H7 (cell line): ENCODE results near the gene TMEM163. TPM values are rescaled to one million over a fixed set of nuclear protein-coding genes. Genes with fewer than 3 reads are reported as not detected.
"Not testable (repeated sequence)": the region's sequence is repeated elsewhere in the genome, so short reads cannot be mapped to it uniquely, and the experiment has no call there.

Experiments
- DNase-seq: peaks from one replicate; pipeline ENCODE4 v3.0.0; 2012
- H3K27me3 ChIP-seq: 2 replicates; pipeline ENCODE4 v1.6.0; 2011; ENCODE audit warnings: mild to moderate bottlenecking, low read length; ENCODE audit not compliant: control insufficient read depth, insufficient read depth
- H3K36me3 ChIP-seq: replicated peaks from 2 replicates; pipeline ENCODE4 v1.5.1; 2011; ENCODE audit warnings: low read length; ENCODE audit not compliant: control insufficient read depth, insufficient read depth
- H3K4me3 ChIP-seq: 2 replicates; pipeline ENCODE4 v1.5.1; 2011; ENCODE audit warnings: low read depth, mild to moderate bottlenecking, control low read depth, low read length, moderate library complexity; ENCODE audit not compliant: insufficient read depth
- total RNA-seq: library from RNA; depleted of rRNA; stranded (reverse); fragments of >200 nt; shearing (Covaris generic); gene quantifications from 2 replicates; pipeline ENCODE4 v1.2.3, GENCODE V29; 2014

The TMEM163 gene
- total RNA-seq, 1 experiment from 2014 or later = 0.14 TPM

DNA sequence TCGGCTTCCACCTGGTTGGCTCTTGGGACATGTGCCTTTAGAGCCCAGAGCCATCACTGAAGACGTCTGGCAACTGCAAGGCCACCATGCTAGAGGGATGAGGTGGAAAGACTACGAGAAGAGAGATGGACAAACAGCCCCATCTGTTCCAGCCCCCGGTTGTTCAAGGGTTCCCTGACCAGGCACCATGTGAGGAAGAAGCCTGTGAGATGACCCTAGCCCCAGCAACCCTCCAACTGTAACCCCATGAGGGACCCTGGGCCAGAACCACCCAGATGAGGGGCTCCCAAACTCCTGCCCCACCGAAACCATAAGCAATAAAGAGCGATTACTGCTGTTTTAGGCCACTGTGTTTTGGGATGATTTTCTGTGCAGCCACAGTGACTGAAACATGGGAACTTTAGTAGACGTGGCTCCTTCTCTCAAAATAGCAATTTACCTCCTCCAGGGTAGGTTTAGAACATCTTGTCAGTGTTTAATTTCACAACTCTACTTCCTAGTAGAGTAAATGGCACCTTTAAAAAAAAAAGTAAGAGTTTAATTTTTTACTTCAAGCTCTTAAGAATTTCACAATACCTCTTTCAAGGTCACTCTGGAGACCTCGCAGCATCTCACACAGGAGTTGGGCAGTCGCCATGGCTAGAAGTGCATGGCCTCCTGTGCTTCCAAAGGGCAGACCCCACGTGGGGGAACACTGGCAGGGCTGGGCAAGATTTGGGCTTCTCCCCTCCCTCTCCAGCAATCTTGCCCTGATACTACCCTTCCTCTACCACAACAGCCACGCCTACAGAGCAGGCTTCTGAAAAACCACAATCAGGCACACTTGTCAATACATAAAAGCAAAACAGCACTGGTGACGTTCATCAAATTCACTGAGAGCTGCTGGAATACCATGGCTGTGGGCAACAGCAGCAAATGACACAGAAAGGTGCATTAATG, 48.8 kb downstream of the TMEM163 start:
- no peak overlapping the region for H3K4me3 ChIP-seq
- no peaks in the 10 kb centered on the region for H3K36me3 ChIP-seq
- H3K27me3 ChIP-seq = no peaks in the 10 kb centered on the region; the same call in 1 of the 2 replicates
- no peak for DNase-seq

DNA sequence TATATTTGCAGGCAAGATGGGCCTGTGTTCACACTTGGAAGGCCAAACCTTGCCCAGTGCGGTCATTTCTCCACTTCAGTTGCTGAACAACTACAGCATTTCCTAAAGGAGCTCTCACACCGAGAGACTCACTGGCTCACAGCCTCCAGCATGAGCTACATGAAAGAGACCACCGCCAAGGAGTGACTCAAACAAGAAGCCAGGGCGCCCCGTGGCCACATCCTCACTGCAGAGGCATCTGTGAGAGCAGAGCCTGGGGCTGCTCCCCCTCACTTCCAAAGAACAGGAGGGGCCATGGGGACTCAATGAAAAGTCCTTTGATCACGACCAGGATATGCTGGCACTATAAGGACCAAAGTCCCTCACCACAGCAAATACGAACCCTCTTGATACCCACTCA, 50.0 kb downstream of the TMEM163 start:
- no peaks in the 10 kb centered on the region for H3K36me3 ChIP-seq
- DNase-seq = no peak
- H3K27me3 ChIP-seq = no peaks in the 10 kb centered on the region; the same call in 1 of the 2 replicates
- H3K4me3 ChIP-seq = no peak overlapping the region

DNA sequence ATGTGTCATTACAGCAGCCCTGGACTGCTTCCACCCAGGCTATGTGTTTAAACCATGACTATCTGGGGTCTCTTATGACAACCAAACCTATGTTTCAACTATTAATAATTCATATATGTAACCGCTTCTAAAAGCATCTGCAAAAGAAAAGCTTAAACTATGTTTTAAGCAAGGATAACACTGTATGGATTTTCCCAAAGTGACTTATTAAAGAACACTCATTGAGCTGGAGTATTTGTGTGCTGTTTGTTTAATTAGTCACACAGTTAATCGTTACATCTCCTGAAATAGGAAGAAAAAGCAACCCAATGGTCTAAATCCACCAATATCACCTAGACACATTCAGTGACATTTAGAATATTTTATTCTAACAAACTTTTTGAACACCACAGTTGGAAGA, 51.3 kb downstream of the TMEM163 start:
- no peak for DNase-seq
- Histone ChIP-seq H3K4me3 (no peak overlapping the region), H3K36me3 (no peaks in the 10 kb centered on the region), H3K27me3 (no peaks in the 10 kb centered on the region; the same call in 1 of the 2 replicates)

DNA sequence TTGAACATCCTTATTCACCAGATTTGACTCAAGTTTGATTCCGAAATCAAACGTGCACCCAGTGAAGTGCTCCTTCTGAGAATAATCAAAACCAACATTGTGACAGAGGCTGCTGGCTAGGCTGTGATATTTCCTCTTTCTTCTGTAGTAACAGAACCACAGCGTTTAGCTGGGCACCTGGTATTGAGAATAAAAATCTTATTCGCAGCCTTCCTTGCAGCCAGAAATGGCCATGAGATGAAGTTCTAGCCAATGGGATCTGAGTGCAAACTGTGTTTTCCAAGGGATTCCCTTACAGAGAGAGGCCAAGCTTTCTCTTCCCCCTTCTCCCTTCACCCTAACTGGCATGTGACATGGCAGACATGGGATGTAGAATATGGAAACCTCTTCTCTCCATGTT, 51.7 kb downstream of the TMEM163 start:
- no peak overlapping the region for H3K4me3 ChIP-seq
- DNase-seq = no peak
- no peaks in the 10 kb centered on the region for H3K36me3 ChIP-seq
- H3K27me3 ChIP-seq = no peaks in the 10 kb centered on the region; the same call in 1 of the 2 replicates

DNA sequence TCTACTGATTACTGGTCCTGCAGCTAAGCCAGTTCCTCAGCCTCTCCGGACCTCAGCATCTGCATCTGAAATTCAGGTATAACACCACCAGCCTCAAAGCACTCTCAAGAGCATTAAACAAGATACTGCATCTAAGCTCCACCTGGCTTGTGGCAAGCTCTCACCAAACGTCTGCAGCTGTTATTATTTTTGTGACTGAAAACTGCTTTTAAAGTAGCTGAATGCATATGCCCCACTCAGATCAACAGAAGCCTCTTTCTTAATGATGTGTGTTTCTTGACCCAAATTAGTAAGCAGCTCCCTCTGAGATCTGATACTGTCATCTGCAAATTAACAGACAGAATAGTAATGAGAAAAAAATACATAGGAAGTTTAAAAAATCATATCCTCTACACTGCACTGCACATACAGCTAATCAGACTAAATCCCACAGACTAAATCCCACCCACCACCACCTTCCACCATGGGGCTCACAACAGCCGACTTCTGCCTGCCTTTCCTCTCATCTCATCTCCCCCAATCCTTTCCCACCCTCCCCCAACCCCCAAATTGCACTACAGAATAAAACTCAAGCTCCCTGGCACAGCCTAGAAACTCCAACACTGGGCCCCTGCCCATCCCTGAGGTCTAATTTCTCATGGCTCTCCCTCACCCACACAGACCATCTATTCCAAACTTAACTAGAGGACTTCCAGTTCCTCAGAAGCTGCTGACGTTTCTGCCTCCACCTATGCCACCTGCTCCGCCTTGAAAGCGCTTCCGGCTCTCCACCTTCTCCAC, 52.9 kb downstream of the TMEM163 start:
- H3K27me3 ChIP-seq = no peaks in the 10 kb centered on the region; the same call in 1 of the 2 replicates
- H3K36me3 ChIP-seq = no peaks in the 10 kb centered on the region
- no peak for DNase-seq
- H3K4me3 ChIP-seq = no peak overlapping the region

DNA sequence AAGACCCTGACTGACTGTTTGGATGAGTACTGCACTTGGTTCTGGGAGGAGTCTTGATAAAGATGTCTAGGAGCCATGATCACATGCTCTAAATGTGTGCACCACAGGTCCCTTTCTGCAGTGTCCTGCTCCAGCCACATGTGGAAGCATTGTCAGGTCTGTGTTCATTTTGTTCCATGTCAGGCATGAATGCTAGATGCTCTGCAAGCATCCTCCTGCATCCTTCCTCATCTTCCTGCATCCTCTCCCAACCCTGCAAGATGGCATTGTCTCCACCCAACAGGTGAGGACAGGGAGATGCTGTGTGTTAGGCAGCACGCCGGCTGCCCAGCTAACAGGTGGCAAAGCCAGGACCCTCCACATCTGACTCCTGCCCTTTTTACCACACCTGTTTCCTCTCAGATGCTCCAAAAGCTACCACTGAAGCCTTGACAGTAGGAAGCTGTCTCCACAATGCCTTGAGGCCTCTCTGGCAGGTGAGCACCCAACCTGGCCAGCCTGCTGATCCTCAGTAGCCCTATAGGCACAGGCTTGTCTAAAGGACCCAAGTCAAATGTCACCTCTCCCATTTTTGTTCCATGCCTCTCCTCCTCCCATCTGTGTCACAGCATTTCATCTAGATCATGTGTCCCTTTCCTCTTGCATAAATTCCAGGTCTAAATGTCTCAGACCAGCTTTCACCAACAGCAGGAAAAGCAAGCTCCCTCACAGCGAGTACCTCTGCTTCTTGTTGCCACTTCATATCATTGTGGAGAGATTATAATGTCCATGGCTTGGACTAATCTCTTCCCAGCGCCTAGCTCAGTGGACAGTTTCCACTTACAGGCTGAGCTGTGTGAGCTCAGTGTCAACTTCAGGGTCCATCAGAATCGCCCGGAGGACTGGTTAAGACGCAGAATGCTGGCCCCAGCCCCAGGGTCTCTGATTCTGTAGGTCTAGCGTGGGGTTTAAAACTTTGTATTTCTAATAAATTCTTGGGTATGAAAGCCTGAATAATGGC, 55.0 kb downstream of the TMEM163 start:
- H3K27me3 ChIP-seq = no peaks in the 10 kb centered on the region; the same call in 1 of the 2 replicates
- DNase-seq = no peak
- no peak overlapping the region for H3K4me3 ChIP-seq
- no peaks in the 10 kb centered on the region for H3K36me3 ChIP-seq

DNA sequence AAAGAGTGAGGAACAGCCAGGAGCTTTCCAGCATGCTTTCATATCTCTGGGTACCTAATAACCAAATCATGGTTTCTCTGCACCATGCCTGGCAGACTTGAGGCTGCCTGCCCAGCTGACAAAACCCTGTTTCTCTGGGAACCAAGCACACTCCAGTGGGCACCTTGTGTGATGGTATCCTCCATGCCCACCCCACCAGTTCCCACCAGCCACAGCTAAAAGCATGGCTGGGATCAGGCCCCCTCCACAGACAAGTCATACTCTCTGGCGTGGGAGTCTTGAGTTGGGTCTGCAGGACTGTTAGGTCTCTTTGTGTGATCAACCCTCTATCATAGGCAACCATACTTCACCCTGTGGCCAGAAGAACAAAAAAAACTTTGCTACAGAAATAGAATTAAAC, 56.0 kb downstream of the TMEM163 start:
- H3K36me3 ChIP-seq = no peaks in the 10 kb centered on the region
- H3K4me3 ChIP-seq = no peak overlapping the region
- no peaks in the 10 kb centered on the region; the same call in 1 of the 2 replicates for H3K27me3 ChIP-seq
- no peak for DNase-seq

DNA sequence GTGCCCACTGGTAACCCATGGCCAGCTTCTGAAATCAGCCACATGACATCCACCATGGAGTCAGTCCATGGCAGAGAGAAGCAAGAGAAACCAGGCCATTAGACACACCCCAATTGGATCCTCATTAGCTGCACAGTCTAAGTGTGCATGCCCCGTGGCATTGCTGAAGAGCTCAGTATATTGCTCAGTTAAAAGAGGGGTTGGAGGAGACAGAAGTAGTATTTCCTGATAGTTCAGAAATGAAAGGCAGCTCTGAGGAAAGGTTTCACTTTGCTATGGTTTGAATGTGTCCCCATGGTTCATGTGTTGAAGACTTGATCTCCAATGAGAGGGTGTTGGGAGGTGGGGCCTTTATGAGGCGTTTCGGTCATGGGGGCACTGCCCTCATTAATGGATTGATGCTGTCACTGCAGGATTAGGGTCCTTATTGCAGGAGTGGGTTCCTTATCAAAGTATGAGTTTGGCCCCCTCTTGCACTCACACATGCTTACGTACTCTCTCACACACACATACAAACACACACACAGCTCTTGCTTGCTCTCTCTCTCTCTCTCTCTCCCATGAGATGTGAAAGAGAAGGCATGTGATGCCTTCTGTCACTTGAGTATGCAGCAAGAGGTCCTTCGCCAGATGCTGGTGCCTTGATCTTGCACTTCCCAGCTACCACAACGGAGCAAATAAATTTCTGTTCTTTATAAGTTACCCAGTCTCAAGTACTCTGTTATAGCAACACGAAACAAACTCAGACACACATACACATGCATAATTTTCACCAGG, 58.0 kb downstream of the TMEM163 start:
- Histone ChIP-seq H3K27me3 (no peaks in the 10 kb centered on the region; the same call in 1 of the 2 replicates), H3K4me3 (no peak overlapping the region), H3K36me3 (no peaks in the 10 kb centered on the region)
- no peak for DNase-seq

DNA sequence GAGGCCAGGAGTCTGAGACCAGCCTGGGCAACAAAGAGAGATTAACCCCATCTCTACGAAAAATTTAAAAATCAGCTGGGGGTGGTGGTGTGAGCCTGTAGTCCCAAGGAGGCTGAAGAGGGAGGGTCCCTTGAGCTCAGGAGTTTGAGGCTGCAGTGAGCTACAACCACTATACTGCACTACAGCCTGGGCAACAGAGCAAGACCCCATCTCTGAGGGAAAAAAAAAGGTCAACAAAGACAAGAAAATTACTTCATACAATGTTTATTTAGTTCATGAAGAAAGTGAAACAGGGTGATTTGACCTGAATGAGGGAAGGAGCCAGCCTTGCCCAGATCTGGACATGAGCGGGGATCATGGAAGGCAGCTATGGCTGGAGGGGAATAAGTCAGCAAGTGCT, 59.1 kb downstream of the TMEM163 start:
- no peak overlapping the region for H3K4me3 ChIP-seq
- no peaks in the 10 kb centered on the region; the same call in 1 of the 2 replicates for H3K27me3 ChIP-seq
- no peak for DNase-seq
- H3K36me3 ChIP-seq = no peaks in the 10 kb centered on the region

DNA sequence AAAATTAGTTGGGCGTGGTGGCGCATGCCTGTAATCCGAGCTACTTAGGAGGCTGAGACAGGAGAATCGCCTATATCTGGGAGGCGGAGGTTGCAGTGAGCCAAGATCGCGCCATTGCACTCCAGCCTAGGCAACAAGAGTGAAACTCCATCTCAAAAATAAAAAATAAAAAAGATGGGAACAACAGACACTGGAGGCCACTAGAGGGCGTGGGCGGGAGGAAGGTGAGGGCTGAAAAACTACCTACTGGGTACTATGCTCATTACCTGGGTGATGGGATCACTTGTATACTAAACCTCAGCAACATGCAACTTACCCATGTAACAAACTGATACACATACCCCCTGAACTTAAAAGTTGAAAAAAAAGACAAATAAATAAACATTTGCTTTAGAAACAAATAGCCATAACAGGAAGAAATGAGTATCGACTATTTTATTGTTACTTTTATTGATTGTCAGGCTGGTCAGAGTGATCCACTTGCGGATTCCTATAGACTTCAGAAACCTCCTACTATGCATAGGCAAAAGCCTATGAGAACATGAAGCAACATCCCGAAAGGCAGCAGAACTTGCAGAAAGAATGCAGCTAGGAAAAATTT, 61.0 kb downstream of the TMEM163 start:
- H3K4me3 ChIP-seq = no peak overlapping the region
- no peaks in the 10 kb centered on the region for H3K36me3 ChIP-seq
- H3K27me3 ChIP-seq = no peaks in the 10 kb centered on the region; the same call in 1 of the 2 replicates
- DNase-seq = peak; percentile 41

DNA sequence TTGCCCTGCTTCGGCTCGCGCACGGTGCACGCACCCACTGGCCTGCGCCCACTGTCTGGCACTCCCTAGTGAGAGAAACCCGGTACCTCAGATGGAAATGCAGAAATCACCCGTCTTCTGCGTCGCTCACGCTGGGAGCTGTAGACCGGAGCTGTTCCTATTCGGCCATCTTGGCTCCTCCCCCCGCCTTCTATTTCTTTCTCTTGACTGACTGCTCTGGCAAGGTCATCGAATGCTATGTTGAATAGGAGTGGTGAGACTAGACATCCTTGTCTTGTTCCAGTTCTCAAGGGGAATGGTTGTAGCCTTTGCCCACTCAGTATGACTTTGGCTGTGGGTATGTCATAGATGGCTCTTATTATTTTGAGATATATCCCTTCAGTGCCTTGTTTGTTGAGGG, 62.4 kb downstream of the TMEM163 start:
- peak overlapping the region; percentile 4; the same call in 1 of the 2 replicates for H3K4me3 ChIP-seq
- DNase-seq, H3K36me3 ChIP-seq, H3K27me3 ChIP-seq: not testable (repeated sequence)

DNA sequence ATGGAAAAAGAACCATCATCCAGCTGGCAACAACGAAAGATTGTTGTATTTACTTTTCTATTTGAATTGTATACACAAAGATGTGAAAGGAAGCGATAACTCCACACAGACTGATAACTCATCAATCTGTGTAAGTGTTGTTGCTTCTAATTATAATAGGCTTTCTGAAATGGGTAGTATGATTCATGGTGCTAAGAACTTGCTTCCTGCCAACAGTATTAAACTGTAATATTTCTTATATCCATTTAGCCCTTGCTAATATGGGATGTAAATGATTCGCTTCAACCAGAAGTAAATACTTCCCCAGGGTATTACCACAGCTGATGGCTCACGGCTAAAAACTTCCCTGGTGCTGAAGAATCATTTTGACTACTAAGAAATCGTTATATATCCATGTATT, 70.2 kb downstream of the TMEM163 start:
- no peak for DNase-seq
- no peak overlapping the region for H3K4me3 ChIP-seq
- H3K36me3 ChIP-seq = no peaks in the 10 kb centered on the region
- H3K27me3 ChIP-seq = no peaks in the 10 kb centered on the region

DNA sequence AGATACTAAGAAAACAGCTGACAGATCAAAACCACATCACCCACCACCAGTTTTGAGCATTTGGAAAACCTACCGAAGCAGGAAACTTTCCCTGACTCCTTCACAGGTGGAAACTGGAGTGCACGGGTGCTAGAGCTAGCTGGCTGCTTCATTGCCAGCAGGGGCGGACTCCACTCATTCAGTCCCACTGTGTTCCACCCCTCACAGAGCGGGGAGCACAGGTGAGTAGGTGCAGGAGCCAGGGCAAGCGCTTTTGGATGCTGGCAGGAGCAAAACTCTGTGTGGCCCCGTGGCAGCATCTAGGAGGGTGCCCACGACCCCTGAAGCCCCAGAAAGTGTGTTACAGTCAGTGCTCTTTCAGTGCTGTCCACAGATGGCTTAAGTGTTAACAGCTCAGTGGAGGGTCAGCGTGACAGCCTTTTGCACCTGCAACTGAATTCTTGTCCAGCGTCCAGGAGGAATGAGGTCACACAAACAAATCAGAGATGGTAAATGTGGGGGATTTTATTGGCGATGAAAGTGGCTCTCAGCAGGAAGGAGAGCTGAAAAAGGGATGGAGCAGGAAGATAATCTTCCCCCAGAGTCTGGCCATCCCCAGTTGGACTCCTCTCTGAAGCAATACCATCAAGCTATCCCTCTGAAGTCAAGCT, 71.1 kb downstream of the TMEM163 start:
- DNase-seq = no peak
- no peaks in the 10 kb centered on the region for H3K36me3 ChIP-seq
- H3K27me3 ChIP-seq = no peaks in the 10 kb centered on the region
- H3K4me3 ChIP-seq = no peak overlapping the region
